HTR-8/SVneo (cell line): ENCODE results near the gene ELAPOR1.
"Not testable (repeated sequence)": the region's sequence is repeated elsewhere in the genome, so short reads cannot be mapped to it uniquely, and the experiment has no call there.

Experiments used
- DNase-seq: peaks from one replicate; pipeline ENCODE4 v3.0.0; 2011; ENCODE audit warnings: low spot score, mixed read lengths; ENCODE audit not compliant: insufficient read length
- FAIRE-seq: peaks from 2 replicates; lab custom pipeline; 2011; peaks lifted over from hg19 to GRCh38; lab: Jason Lieb, UNC

The ELAPOR1 gene

DNA sequence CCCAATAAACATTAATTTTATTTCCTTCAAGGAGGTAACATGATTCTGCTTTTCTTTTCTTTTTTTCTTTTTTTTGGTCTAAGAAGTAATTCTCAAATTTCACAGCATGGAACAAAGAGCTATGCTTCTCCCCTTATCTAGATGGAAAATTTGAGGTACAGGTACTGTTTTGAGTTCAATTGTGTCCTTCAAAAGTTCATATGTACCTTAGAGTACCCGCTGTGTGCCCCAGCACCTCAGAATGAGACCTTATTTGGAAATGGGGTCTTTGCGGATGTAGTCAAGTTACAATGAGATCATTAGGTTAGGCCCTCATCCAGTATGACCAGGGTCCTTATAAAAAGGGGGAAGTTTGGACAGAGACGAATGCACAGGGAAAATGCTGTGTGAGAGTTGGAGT, 22.0 kb downstream of the ELAPOR1 start:
- FAIRE-seq (no peak), DNase-seq (no peak)

DNA sequence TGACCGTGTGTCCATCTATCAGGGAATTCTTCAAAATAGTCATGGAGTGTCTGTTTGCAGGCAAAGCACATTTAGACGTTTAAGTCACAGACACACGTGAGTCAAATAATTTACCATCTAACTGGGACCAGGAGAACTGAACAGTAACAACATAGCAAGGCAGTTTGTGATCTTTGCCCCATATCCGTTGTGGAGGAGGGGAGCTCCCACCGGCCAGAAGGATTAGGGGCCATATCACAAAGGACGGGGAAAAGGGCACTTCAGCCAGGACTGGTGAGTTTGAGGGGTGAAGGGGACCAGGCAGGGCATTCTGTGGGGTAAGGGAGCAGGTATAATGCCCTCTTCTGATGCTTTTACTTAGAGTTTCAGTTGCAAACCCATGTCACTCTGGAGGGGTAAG, 22.9 kb downstream of the ELAPOR1 start:
- no peak for DNase-seq
- FAIRE-seq: no peak

DNA sequence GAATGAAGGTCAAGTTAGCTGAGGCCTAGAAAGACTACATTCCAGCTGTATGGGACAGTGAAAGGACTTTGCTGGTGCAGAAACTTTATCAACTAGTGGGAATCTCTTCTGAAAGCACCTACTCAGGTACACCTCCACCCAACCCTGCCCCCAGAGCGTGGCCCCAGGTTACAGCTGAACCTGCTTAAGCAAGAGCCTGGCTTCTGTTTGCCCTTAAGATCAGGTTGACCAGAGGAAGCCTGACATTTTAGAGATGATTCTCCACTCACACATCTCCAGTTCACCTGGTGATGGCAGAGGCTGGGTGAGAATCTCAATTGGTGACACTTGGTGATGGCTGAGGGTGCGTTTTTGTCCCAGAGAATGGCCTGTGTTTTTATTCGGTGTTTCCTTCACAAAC, 24.0 kb downstream of the ELAPOR1 start:
- FAIRE-seq (no peak), DNase-seq (no peak)

DNA sequence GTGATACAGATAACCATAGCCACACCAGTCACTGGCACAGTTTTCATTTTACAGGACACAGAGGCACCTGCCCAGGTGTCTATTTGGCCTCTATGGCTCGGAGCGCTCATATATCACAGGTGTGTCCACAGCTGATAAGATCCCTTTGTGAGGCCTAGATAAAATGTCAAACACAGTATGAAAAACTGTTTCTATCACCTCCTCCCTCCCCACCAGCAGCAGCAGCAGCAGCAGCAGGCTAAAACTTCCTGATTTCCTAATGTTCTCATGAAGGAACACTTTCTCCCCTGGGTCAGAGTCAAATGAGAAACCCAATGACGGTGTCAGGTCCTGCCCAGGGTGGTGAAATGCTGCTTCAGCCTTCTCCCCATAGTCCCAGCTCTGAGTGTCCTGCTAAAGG, 24.4 kb downstream of the ELAPOR1 start:
- FAIRE-seq (no peak), DNase-seq (no peak)

DNA sequence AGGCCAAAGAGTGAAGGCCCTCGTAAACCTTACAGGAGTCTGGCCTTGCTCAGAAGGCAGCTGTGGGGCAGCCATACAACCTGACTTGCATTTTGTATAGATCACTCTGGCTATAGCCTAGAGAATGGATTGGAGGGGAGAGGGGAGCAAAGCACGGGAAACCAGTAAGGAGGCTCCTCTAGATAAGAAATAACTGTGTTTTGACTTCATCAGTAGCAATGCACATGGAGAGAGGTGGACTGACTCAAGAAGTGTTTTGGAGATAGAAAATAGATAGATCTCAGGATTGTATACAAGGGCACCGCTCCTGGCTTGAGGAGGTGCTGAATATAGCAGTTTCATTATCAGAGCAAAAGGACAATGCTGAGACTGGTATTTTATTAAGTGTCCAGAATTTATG, 26.5 kb downstream of the ELAPOR1 start:
- DNase-seq (no peak), FAIRE-seq (no peak)

DNA sequence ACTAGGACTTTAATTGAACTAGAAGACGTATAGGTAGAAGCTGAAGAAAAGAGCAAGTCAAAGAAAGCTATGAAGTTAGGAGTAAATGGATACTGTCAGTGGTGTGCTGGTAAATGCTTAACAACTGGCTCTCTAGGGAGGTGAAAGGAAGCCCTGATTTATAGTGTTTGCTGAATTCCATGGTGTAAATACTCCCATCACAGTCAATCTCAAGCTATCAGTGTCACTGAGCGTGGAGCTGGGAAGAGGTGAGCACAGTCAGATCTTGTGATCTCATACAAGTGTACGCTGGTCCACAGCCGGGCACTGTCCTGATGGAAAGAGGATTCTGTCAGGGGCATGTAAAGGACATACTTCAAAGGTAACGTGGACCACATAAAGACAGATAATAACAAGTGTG, 28.3 kb downstream of the ELAPOR1 start:
- DNase-seq (no peak), FAIRE-seq (no peak)

DNA sequence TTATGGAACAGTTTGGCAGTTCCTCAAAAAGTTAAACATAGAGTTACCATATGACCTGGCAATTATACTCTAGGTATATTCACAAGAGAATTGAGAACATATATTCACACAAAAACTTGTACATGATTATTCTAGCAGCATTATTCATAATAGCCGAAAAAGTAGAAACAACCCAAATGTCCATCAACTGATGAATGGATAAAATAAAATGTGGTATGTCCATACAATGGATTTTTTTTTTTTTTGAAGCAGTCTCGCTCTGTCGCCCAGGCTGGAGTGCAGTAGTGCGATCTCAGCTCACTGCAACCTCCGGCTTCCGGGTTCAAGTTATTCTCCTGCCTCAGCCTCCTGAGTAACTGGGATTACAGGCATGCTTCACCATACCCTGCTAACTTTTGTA, 28.8 kb downstream of the ELAPOR1 start:
- DNase-seq, FAIRE-seq: not testable (repeated sequence)

DNA sequence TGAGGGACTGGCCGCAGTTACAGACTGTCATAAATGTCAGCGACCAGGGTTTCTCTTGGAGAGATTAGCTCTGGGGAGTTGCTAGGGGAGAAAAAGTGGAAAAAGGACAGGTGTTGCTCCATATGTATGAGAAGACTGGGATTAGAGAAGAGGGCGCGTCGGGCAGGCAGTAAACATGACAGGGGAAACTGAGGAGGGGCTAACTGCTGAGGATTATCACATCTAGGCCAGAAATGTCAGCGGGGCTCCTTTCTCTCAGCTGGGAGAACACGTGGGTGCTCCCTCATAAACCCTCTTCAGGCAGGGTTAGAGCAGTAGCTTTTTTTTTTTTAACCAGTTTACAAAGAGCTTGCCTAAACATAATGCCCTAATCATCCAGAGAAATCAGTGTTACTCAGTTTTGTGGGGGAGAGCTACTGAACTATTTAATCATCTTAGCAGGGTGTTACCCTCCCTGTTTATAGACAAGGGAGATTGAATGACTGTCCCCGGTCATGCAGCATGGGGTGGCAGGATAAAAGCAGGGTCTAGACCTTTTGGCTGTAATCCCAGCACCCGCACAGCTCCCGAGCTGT, 35.2 kb downstream of the ELAPOR1 start:
- no peak for FAIRE-seq
- DNase-seq: no peak

DNA sequence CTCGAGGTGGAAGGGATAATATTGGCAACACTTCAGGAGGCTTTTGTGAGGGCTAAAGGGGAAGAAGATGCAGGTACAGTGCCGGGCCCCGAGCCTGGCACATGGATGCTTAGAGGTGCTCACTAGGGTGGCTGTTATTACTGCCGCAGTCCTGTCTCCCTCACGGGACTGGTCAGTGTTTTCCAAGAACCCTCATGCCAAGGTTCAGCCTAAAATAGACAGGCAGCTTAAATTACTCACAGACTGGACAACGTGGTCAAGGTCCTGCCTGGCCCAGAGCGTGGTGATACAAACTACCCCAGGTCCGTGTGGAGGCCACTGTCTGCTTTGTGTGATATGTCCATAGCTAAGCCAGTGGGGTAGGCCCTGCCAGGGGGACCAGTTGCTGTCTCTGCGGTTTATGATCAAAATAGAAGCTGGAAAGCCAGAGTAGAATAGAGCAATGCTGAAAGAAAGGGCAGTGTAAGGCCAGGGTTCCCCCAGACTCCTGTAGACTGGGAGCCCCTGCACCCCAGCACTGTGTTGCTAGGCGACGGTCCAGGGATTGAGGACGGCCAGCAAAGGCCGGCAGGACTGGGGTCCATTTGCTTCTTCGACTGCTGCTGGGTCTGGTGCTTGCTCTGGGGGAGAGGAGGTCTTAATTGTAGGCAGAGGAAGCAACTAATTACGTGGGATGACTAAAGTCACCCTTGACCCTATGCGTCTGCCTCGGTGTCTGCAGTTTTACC, 36.1 kb downstream of the ELAPOR1 start:
- FAIRE-seq: no peak
- no peak for DNase-seq

DNA sequence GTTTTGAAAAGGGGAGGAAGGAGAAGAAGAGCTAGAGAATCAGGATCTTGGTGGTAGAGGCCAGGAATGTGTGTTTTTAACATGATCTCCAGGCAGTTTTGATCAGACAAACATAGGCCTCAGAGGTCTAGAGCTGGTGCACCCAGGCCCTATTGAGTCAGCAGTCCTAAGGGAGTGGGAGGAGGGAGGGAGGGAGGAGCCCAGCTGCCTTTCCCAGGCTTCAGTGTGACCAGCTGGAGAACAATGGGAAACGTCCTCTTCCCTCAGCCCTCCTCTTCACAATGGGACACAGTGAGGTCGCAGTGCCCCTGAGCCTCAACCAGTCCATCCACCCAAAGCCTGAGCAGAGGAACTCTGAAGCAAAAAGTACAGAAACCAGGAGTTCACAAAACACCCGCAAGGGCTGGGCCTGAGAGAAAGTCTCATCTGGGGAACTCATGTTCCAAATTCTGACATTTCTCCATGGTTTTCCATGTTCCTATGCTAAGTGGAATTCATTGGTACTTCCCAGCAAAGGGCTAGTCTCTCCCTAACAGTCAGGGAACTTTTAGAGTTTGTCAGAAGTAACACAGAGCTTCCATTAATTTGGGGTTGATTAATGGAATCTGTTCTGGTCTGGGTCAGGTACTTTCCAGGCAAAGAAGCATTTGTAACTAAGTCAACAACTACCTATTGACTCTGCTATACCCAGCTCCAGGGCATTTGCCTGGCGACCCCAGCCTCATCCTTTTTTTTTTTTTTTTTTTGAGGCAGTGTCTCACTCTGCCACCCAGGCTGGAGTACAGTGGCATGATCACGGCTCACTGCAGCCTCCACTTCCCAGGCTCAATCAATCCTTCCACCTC, 37.5 kb downstream of the ELAPOR1 start:
- peak; percentile 21 for DNase-seq

DNA sequence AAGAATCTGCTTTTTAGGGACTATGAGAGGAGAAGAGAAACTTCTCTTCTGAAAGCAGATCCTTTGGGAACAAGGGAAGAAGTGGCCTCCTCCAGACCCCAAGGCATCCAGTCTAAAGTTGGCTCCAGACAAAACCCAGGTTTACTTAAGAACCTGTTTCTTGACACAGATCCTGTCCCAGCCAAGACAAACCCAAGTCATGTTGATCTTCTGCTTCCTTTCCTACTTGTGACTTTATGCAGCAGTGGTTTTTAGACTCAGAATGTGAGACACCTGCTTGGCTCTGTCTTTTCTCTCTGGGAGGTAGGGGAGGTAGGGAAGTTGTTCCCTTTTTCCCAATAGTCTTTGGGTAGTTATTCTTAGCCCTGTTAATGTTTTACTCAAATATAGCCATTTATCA, 38.3 kb downstream of the ELAPOR1 start:
- FAIRE-seq (no peak), DNase-seq (no peak)

More for the DNA sequence above, 37.5 kb downstream of the ELAPOR1 start:
- no peak for FAIRE-seq

DNA sequence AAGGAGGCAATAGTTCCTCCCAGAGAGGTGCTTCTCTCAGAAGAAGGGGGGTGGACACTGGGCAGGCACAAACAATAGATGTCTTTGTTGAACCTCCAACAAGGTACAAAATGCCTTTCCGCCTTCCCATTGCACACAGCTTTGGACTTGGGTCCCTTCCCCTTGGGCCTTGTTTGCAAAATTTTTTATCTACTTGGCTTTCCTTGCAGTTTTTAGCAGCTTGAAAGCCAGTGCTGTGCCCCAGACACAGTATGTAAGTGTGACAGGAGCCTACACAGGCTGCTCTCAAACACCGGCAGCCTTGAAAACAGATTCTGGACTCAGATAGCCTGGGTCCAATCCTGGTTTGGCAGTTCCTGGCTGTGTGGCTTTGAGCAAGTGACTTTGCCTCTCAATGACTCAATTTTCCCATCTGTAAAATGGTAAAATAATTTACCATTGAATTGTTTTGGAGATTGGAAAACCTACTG, 43.0 kb downstream of the ELAPOR1 start:
- FAIRE-seq: no peak
- no peak for DNase-seq

DNA sequence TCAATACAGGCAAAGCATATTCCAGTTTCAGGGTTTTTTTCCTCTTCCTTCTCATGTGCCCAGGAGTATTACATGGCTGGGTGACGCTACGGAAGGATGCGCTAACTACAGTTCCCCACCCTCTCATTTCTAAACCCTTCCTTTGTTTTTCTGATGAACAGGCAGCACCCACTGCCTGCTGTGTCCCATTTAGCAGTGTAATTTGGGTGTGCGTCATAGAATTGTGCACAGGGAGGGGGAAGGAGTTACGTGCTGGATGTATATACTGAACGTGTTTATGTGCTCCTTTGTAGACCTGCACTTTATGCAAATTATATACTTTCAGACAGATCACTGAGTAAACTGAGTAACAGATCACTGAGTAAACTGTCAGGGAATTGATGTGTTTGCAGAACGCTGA, 44.5 kb downstream of the ELAPOR1 start:
- no peak for DNase-seq
- FAIRE-seq: no peak

DNA sequence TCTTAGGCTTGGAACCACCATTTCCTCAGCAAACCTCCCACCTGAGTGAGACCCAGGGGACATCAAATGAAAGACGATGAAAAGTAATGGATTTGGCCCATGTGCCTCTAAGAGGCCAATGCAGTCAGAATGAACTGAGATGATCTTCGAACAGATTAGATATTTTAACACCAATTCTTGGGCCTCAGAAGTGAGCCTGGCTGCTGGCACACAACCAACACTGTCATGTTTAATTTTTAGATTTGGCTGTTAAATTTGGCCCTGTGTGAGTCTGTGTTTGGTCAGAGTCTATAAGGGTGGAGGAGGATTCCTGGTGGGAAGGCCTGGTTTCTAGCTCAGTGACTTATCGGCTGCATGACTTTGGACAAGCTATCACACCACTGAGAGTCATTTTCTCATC, 45.4 kb downstream of the ELAPOR1 start:
- DNase-seq (no peak), FAIRE-seq (no peak)

DNA sequence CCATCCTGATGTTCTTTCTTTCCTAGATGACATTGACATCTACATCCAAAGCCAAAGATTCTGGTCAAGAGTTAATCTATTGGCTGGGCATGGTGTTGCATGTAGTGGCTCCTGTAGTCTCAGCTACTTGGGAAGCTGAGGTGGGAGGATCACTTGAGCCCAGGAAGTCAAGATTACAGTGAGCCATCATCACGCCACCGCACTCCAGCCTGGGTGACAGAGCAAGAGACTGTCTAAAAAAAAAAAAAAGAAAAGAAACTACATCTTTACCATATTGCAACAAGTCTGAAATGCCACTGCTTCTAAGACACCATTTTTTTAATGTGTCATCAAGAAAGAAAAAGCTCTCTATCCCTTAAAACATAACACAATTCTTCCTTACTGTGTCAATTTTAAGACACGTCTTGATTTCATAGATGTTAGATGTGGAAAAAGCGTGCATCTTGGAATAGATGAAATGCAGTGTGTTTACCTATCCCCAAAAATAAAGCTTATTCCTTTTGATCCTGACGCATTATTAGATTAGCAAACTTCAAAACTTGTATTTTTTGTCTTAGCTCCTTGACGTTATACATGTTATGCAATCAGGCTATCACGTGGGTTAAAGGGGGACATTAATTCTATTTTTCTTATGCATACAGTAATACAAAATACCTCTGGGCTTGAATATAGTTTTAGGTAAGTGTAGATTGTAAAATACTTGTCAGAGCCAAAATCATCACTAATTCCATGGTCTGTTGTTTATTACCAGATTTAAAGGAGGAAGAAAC, 46.3 kb downstream of the ELAPOR1 start:
- FAIRE-seq: no peak
- DNase-seq: no peak

DNA sequence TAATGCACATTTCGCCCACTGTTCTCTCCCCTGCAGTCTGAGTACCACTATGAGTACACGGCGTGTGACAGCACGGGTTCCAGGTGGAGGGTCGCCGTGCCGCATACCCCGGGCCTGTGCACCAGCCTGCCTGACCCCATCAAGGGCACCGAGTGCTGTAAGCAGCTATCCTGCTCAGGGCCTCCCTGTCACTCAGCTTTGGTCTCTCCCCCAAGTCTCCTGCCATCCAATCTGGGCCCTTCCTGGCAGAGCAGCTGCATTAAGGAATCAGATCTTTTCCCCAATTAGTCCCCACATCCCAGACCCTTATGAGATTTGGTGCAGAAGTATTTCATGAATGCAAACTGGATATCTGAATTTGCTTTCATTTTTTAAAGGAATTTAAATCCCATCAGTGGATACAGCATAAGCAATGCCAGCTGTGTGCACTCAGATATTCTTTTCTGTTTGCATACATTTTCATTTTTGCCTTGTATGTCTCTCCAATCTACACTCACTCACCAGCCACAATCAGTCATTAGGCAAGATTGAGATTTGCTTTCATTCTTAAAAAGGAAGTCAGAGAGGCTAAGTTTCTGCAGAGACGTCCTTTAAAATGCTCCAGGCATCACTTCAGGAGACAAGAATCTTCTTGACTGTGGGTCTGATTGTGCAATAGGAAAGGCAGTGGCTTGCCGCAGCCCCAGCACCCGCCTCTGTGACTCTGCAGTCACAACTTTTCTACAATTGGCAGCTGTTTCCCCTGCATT, 48.1 kb downstream of the ELAPOR1 start:
- FAIRE-seq: no peak
- DNase-seq: peak; percentile 56

DNA sequence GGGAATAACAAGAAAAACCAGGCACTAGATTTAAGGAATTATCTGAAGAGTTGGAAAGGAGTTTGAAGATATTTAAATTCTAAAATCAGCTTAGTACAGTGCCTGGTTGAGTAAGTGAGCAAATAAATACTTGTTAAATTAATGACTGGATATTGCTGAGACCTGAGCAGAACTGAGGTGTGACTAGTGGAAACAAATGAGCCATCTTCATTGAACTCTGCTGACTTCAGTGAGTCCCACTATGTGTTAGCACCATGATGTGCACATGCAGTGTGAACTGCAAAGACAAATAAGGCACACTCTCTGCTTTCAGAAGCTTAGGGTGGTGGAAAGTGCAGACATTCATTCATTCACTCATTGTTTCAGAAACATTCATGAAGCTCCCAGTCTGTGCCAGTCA, 48.7 kb downstream of the ELAPOR1 start:
- DNase-seq (no peak), FAIRE-seq (no peak)

DNA sequence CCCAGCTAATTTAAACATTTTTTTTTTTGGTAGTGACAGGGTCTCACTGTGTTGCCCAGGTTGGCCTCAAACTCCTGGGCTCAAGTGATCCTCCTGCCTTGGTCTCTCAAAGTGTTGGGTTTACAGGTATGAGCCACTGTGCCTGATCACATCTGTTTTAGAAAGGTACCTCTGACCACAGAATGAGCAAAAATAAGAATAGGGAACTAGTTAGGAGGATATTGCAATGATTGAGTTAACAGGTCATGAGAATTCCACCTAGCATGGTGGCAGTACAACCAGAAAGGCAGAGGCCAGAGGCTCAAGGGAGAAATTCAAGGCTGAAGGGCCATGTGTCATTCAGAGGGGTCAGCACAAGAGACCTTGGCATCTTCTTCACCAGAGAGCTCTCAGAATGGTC, 49.6 kb downstream of the ELAPOR1 start:
- no peak for DNase-seq
- FAIRE-seq: no peak
